GM18519 (cell line): ENCODE measurements around the gene HOXA9.

Source experiments
- ATAC-seq: cut with Tn5 transposase; IDR thresholded peaks from one replicate; pipeline ENCODE4 v1.9.1; 2021; ENCODE audit warnings: mild to moderate bottlenecking, moderate library complexity; ENCODE audit not compliant: unreplicated experiment, low FRiP score

Gene HOXA9

DNA sequence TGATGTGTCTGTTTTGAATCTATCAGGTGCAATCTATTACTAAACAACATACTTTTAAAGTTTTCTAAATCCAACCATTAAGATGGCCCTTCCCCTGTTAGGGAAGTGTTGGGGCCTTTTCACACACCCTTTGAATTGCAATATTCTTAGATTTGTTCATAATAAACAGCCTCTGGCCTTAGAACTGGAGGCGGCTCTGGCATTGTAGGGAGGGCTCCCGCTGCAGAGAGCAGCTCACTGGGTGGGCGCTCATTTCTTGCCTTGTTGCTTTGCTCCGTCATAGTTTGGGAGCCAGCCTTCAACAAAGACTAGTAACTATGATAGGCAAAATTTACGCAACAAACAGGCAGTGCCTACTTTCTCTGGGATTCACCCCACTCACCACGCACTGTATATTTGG, 13.0 kb upstream of the HOXA9 start:
- no peak for ATAC-seq

DNA sequence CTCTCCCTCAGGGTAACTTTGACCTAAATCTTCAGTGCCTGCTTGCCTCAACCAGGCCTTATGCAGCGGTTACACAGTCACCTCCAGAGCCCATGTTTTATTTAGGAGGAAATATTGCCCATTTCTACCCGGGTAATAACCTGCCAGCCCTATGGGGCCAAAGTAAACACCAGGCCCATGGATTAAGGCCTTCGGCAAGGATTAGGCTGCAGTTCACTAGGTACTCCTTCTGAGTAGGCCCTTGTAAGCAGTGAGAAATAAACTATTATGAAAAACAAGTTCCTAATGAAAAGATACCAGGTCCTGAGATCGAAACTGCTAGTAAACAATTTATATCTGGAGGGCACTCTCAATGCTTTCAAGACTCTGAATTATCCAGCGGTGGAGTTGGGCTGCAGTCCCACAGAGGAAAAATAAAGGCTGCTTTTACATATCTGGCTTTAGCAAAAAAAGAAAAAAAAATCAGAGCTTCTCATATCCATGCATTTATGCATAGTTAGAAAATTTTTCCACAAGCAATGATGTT, 12.5 kb upstream of the HOXA9 start:
- ATAC-seq = no peak

DNA sequence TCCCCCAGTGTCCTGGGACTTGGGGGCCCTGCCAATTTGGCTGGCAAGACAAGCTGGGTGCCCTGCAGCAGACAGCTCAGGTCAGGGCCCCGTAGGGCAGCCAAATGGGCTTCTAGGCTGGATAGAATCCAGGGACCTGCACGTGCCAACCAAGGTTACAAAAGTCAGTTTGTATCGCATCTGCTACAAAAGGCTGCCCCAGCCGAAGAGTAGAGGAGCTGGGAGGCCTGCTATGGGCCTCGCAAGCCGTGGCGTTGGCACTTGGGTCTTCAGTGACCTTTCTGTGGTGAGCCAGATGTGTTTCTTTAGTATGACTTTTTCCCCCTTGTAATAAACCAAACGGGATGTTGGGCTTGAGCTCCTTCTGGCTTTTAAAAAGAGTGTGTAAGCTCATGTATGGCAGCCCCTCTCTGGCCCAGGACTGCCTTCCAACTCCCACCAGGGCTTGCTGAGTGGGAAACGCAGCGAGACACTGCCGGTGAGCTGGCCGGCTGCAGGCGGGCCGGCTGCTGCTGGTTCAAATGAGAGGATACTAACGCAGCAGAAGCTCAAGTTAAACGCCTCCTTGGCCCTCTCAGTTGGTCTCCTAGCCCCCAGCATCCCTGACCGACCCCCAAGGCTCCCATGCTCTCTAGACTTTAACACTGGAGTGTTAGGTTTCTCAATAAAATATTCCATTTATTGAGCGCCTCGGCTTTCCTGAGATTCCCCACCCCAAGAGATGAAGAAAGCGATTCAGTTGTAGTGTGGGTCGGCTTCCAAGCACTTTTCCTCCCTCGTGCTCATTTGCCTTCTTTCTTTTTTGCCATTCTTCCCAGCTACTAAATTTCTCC, 11.8 kb upstream of the HOXA9 start:
- ATAC-seq = no peak

DNA sequence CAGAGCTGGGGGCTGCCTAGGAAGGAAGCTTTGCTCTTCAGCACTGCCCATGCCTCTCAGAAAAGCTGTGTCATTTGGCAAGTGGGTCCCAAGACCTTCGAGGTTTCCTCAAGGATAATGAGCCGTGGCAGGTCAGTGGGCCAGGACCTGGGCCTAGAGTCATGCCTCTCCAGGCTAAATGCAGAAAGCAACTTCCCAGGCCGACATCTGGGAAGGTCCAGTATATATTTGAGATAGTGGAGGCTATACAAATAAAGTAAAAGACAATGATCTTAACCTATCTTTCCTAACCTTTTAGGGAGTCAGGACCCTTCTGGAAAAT, 11.1 kb upstream of the HOXA9 start:
- no peak for ATAC-seq

DNA sequence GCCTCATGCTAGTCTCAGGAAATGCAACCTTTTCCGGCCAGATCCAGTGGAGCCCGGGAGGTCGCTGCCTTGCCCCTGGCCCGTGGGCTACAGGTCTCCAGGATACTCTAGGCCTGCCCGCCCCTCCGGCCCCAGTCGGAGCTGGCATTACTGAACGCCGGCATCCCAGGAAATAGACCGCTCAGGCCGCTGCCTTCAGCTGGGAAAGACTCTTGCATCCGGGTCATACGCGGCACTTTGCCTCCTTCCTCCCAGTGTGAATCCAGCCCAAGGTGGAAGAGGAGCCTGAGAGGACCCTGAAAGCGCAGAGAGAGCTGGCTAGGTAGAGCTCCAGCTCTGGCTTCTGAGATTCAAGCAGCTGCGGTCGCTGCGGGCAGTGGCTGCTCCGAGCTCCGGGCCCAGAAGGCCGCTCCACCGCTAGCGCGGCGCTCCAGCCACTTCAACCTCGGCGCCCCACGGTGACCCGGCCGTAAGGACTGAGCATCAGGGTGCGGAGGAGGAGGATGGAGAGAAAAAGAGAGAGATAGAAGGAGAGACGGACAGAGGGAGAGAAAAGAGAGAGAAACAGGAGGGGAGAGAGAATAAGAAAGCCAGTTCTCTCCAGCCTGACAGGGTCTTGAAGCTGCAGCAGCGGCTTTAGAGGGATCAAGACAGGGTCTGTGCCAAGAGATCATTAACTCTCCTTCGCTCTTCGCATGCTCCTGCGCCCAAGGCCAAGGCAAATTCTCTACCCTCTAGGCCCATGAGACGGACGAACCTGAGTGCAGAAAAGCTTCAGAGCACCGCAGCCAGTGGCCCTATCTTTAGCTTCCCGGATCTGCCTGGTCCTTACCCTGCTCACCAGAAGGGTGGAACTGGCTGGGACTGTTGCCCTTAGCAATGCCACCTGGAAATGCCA, 10.5 kb upstream of the HOXA9 start:
- no peak for ATAC-seq

DNA sequence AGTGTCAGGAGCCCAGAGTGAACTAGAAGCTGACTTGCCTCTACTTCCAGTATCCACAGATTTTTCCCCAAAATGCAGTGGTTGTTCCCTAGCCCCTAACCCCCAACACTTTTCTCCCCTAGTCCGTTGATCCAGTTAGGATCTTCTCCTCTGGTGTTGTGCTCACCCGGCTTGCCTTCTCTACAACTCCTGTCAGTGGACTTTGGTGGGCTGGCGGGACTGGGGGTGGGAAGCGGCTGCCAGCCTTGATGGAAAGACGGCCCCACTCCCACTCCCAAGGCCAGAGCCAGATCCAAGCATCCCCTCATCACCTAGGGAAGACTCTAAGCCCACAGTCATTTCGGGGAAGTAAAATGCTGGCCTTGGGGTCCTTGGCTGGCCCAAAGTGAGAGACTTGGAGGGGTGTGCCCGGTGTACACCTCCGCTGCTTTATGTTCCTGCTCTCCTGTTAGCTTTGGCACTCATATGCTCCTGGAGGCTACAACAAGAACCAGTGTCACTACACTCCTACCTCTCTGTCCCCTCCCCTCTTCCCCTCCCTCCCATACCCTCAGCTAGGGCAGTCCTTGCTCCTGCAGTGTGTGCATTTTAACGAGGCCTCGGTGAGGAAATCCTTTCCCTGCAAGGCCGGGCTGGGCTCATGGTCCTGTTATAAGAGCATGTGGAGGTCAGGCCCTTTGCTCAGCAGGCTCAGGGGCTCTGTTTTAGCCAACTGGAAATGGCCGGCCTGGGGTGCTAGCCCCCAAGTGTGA, 9.7 kb upstream of the HOXA9 start:
- no peak for ATAC-seq

DNA sequence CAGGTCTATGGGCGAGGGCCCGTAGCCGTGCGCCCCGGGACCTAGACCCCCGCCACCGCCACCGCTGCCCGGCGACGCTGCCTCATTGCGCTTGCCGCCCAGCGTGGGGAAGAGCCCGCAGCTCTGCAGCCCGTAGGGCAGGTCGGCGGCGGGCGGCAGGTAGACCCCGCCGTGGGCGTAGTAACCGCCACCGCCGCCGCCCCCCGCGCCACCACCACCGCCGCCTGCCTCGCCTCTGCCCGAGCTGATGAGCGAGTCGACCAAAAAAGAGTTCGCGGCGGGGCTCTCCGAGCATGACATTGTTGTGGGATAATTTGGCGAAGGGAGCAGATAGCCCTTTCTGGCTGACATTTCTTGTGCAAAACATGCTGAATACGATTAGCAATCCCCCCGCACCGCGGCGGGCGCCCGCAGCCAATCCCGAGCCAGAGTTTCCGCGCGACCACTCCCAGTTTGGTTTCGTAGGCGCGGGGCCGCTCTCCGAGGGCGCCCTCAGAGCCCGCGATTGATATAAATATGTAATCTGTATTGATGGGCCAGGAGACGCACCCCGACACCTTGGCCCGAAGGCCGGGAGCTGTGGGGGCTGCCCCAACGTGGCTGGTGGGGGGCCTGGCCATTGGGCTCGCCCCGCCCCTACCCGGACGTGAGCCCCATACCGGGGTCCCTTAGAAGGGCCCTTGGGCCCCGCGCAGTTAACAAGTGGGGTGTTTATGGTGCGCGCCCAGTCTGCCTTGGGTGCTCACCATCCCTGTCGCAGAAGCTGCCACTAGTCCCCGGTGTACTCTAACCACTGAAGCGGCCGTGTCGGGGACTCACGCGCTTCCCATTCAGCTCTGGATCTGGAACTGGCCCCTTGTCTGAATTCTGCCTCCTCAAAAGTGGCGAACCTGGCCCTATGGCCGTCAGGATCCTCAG, 8.9 kb upstream of the HOXA9 start, which contains the start of gene HOXA10:
Gene HOXA10 (minus strand): TSS at position 365 of the 918 bp plus-strand sequence. CDS start 14 bp downstream, at position 351.
- no peak for ATAC-seq

DNA sequence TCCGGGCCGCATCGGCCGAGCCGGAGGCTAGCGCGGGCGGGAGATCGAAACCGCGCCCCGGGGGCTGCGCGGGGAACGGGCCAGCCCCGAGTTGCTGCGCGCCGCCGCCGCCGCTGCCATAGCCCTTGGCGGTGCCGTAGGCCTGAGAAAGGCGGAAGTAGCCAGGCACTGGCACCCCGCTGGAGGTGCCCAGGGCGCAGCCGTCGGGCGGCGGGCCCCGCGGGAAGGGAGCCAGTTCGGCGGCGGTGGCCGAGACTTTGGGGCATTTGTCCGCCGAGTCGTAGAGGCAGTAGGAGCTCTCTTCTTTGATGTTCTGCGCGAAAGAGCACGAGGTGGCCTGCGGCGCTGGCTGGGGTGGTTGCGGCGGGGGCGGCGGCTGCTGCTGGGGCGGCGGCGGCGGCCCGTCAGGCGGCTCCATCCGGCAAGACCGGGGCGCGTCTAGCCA, 8.2 kb upstream of the HOXA9 start:
- no peak for ATAC-seq

DNA sequence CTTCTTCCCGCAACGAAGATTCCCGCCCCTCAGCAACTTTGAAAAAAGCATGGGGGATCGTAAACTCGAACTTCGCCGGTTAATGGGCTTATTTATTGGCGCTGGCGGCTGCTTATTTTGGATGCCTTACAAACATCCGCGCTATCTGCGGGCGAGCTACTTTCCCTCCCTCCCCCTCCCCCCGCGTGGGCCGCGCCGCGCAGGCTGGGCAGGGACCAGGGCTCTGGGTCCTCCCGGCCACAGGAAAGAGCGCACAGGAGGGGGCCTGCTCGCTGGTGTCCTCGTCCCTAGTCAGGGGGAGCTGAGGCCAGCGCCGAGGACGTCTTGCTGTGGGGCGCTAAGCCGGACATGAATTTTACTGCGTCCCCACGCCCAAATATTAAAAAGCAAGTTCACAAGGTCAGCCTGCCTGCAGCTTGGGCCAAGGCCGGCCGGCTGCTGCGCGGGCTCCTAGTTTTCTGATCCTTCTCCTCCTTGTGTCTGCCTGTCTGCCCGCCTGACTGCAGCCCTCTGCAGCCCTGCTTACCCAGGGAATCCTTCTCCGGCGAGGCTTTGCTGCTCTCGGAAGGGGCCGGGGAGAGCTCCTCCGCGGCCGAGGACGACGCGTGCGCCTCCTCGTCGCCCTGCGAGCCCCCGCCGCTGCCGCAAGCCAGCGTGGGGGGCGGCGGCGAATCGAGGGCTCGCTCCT, 7.6 kb upstream of the HOXA9 start:
- no peak for ATAC-seq

DNA sequence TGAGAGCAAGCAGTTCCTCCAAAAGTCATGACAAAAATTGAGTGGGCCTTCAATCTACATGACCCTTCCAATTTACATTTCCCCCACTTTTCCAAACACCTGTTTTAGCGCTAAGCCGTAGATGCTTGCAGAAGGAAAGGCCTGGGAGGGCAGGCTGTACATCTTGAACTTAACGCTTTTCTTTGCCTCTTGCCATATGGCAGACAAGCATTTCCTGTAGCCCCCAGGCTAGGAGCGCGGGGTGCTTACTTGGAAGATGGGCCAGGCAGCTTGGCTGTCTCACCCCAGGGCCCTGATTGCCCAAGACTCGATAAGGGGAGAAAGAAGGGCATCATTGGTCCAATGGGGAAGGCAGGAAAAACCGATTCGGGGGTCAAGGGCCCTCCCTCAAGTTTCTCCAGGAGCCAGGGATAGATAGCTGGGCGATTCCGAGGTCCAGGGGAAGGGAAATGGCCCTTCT, 7.0 kb upstream of the HOXA9 start:
- no peak for ATAC-seq

DNA sequence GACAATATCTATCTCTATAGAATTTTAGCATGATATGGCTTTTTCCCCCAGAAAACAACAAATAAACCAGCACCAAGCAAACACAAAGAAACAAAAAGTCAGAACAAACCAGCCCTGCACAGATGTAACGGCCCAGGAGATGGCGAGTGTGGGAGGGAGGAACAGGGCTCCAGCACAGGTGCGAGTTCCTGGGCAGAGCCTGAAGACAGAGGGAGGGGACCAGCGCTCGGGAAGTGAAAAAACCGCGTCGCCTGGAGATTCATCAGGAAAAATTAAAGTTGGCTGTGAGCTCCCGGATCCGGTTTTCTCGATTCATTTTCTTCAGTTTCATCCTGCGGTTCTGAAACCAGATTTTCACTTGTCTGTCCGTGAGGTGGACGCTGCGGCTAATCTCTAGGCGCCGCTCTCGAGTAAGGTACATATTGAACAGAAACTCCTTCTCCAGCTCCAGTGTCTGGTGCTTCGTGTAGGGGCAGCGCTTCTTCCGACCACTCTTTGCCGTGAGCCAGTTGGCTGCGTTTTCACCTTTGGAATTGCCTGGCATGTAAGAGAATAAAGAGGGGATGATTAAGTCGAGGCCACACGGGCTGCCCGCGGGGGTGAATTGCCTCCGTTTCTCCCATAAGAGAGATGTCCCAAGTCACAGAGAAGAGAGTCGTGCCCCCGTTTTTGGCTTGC, 6.4 kb upstream of the HOXA9 start:
- no peak for ATAC-seq

DNA sequence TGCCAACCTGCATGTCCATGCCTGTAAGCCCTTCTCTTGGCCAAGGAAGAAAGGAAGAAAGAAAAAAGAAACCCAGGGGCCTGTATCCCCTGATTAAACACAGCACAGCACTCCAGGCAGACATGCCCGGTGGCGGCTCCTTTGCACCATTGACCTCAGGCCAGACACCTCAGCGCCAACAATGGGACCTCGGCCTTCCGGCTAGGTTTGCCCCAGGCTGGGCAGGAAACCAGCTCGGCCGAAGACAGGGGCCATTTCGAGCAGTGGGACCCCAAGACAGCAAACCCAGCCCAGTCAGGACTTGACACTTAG, 5.9 kb upstream of the HOXA9 start:
- ATAC-seq = no peak

DNA sequence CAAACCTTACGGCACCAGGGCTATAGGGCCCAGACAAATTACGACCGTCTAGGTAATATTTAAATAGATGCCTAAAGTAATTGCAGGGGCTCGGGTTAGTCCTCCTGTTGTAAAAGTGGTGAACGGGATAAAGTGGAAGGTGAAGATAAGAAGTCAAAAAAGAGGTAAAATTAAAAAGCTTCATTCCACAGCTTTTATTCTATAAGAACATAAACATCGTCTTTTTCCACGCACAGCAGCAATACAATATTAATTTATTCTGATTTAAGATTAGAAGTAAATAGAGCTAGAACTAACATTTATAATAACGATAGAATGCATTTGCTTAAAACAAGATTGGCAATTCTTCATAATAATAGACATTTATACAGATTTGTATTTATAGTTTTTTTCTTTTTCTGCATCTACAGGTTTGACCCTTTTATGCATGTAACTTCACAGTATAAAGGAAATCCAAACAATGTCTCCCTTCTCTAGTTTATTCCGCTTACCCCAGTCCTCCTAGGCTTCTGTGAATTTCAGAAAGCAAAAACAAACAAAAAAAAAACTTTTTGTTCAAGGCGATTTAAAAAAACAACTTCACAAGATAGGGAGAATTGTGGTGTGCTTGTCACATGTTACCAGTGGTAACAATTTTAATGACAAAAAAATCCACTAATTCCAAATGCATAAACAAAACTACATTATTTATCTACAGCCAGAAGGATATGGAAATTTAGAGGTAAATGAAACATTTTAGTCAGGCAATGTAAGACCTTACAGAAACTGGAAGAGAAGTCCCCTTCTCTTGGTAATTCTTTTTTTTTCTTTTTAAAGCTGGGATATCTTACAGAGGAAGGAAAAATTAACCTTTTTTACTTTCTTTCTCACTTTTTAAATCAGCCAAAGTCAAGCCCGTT, 5.3 kb upstream of the HOXA9 start:
- no peak for ATAC-seq

DNA sequence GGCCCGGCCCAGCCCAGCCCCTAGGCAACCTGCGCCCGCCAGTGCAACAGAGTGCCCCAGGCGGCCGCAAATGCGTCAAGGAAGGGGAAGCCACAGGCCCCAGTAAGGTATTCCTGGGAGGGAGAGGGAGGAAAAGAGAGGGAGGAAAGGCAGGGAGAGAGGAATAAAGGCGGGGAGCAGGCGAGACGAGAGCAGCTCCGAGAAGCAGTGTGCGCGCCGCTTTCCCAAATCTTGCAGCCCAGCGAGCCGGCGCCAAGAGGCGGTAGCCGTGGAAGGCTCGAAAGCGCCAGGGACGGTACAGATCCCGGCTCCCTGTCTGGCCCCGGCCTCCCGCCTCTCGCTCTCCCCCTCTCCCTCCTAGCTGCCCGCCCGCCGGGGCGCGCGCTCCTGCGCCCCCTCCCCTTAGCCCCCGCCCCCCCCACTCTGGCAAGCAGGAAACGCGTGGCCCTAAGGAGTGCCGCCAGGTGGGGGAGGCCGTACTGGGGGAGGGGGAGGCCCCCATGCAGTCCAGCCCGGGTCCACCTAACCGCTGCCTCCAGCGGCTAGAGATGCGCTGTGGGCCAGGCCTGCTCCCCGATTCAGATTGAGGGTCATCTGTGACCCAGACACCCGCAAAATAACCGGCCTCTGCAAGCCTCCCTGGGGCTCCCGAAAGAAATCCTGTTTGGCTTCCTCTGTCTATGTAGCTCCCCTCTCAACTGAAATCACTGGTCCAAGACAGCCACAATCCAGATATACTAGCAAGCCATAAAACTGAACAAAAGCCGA, 4.5 kb upstream of the HOXA9 start:
- ATAC-seq = no peak

DNA sequence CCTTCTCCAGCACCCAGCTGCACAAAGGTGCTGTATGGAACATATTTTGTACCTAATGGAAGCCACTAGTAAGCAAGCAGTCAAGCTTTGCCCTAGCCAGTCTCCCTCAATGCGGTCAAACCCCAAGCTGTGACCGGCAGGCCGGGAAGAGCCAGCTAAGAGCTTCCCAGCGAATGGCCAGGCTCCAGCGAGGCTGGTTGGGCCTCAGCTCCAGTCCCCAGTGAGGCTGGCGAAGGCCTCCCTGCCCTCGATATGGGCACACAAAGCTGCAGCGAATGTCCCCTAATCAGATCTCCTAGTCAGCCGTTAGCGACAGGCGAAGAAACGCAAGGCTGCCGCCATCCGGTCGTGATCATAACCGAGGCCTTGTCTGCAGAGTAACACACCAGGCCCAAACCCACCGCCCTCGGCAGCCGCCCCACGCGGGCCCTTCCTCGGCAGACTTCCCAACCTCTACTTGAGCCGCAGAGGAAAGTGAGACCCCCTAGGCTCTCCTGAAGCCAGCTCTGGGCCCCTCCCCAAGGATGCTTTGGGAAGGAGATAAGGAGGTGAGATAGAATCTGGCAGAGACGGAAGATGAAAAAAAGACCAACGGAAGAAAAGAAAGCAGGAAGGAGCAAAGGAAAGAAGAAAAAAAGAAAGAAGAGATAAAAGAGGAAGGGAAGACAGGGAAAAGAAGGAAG, 3.1 kb upstream of the HOXA9 start:
- ATAC-seq = no peak

DNA sequence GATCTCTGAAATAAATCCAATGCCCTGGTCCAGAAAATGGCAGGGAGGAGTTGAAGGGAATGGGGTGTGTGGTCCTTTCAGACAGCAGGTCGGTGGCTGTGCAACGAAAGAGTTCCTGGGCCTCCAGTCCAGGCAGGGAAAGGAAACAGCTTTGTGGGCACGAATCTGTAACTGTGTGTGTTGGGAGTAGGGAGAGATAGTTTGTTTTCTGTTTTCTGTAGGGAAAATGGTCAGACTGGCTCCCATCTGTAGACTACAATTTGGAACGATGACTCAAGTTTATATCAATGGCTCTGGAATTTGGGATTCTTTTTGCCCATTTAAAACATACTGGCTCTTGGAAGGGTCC, 2.6 kb upstream of the HOXA9 start:
- no peak for ATAC-seq
